OCI-LY7 (cell line): ENCODE measurements around the gene NFKBIB. TPM values are rescaled to one million over a fixed set of nuclear protein-coding genes. Genes with fewer than 3 reads are reported as not detected.

Source experiments
- BruUV-seq: library from RNA; stranded (reverse); fragments of 400-500 nt; replicated peaks from 2 replicates; lab custom pipeline; 2021; lab: Mats Ljungman, UMichigan
- CTCF ChIA-PET: fragments of 300-600 bp; sonication (Branson Sonifier 250); formaldehyde crosslinking; loops from one replicate; lab custom pipeline; 2022; ENCODE audit warnings: antibody characterized with exemption; ENCODE audit not compliant: unreplicated experiment; lab: Charles Lee
- POLR2A ChIA-PET: fragments of 300-600 bp; sonication (Branson Sonifier 250); formaldehyde crosslinking; loops from one replicate; lab custom pipeline; 2022; ENCODE audit warnings: antibody characterized with exemption; lab: Charles Lee
- DNase-seq: peaks from one replicate; pipeline ENCODE4 v3.0.0-alpha.2; 2015; ENCODE audit warnings: low spot score
- H2AFZ ChIP-seq: fragments of 200-600 bp; sonication (generic), shearing (Covaris generic); 2 replicates; pipeline ENCODE4 v1.6.1; 2014; ENCODE audit warnings: mild to moderate bottlenecking, antibody characterized with exemption, low read length, moderate library complexity
- H3K27ac ChIP-seq: fragments of 200-600 bp; sonication (generic); 2 replicates; pipeline ENCODE4 v1.5.1; 2014; ENCODE audit warnings: mixed run types, low read depth, mild to moderate bottlenecking, moderate library complexity, low read length, inconsistent platforms; ENCODE audit not compliant: poor library complexity, severe bottlenecking
- H3K36me3 ChIP-seq: fragments of 200-600 bp; sonication (generic); 2 replicates; pipeline ENCODE4 v1.6.1; 2014; ENCODE audit warnings: mild to moderate bottlenecking, antibody characterized with exemption, low read length, moderate library complexity, mixed read lengths; ENCODE audit not compliant: insufficient read depth
- H3K4me1 ChIP-seq: fragments of 200-600 bp; sonication (generic); 2 replicates; pipeline ENCODE4 v1.5.1; 2014; ENCODE audit warnings: mild to moderate bottlenecking, low read length; ENCODE audit not compliant: insufficient read depth, poor library complexity, severe bottlenecking
- H3K4me2 ChIP-seq: fragments of 200-600 bp; sonication (generic); 2 replicates; pipeline ENCODE4 v1.6.1; 2014; ENCODE audit warnings: mild to moderate bottlenecking, low read length
- H3K4me3 ChIP-seq: fragments of 200-600 bp; sonication (generic); 2 replicates; pipeline ENCODE4 v1.5.1; 2014; ENCODE audit warnings: mild to moderate bottlenecking, low read depth, low read length; ENCODE audit not compliant: poor library complexity, severe bottlenecking
- H3K79me2 ChIP-seq: fragments of 200-600 bp; sonication (generic); 2 replicates; pipeline ENCODE4 v1.6.1; 2016; ENCODE audit warnings: low read depth, mild to moderate bottlenecking, low read length, moderate library complexity, mixed read lengths; ENCODE audit not compliant: insufficient read depth
- H3K9me2 ChIP-seq: fragments of 200-600 bp; sonication (generic); 2 replicates; pipeline ENCODE4 v1.6.1; 2016; ENCODE audit warnings: mild to moderate bottlenecking, low read length, mixed read lengths; ENCODE audit not compliant: insufficient read depth
- H3K9me3 ChIP-seq: fragments of 200-600 bp; sonication (generic); 2 replicates; pipeline ENCODE4 v1.6.1; 2014; ENCODE audit warnings: mild to moderate bottlenecking, mixed run types, low read length, mixed read lengths
- H4K20me1 ChIP-seq: fragments of 200-600 bp; sonication (generic); 2 replicates; pipeline ENCODE4 v1.6.1; 2014; ENCODE audit warnings: mild to moderate bottlenecking, antibody characterized with exemption, low read length, moderate library complexity, mixed read lengths; ENCODE audit not compliant: insufficient read depth
- EZH2phosphoT487 ChIP-seq: fragments of 200-600 bp; sonication (generic); IDR thresholded peaks from 2 replicates; pipeline ENCODE4 v1.6.1; 2018; ENCODE audit warnings: low read depth, borderline replicate concordance, mild to moderate bottlenecking, mixed run types, antibody characterized with exemption, low read length, moderate library complexity, mixed read lengths
- intact Hi-C: fragments of 100-400 bp; cut with micrococcal nuclease; formaldehyde crosslinking; loops from one replicate; pipeline ENCODE4 v1.10.0; 2022; ENCODE audit not compliant: unreplicated experiment
- total RNA-seq, 2 experiments: library from RNA; depleted of rRNA in 1 of 2; stranded (reverse); fragments of >200 nt in 1 of 2; shearing (Covaris generic) in 1 of 2; gene quantifications; 2 replicates each; pipeline ENCODE4 v1.2.3, GENCODE V29; 2014 to 2022
- TF ChIP-seq, protein P1 (sequence below): fragments of 200-600 bp; sonication (generic); conservative IDR thresholded peaks from 2 replicates; pipeline ENCODE4 v1.5.1; 2014; ENCODE audit warnings: mild to moderate bottlenecking, antibody characterized with exemption, low read length, moderate library complexity, mixed read lengths

NFKBIB gene
- total RNA-seq, 2 experiments from 2014 or later: 20.4 to 25.3 TPM

DNA sequence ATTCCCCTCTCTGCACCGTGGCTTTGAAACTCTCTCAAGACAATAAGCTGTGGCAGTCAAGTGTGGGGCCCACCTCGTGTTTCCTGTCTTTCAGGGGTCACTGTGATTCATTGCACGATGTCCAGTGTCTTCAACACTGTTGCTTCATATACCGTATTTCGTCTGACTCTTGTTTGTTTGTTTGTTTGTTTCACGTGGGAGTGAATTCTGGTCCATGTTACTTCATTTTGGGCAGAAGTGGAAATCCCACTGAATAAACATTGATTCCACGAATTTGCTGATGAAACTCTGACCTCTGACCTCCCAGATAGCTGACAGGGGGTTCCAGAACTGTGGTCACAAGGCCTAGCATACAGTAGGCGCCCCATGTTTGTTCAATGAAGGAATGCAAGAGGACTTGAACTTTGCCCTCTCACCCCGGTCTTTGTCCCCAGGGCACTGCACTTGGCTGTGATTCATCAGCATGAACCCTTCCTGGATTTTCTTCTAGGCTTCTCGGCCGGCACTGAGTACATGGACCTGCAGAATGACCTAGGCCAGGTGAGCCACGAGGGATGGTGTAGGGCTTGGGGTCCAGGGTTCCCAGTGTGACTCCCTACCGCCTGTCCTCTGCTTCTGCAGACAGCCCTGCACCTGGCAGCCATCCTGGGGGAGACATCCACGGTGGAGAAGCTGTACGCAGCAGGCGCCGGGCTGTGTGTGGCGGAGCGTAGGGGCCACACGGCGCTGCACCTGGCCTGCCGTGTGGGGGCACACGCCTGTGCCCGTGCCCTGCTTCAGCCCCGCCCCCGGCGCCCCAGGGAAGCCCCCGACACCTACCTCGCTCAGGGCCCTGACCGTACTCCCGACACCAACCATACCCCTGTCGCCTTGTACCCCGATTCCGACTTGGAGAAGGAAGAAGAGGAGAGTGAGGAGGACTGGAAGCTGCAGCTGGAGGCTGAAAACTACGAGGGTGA, 5.1 kb downstream of the NFKBIB start:
- DNase-seq: no peak
- H3K79me2 ChIP-seq: peaks cover 19% of the 10 kb centered on the region
- TF ChIP-seq EZH2phosphoT487: no peak
- TF ChIP-seq, protein P1, sequence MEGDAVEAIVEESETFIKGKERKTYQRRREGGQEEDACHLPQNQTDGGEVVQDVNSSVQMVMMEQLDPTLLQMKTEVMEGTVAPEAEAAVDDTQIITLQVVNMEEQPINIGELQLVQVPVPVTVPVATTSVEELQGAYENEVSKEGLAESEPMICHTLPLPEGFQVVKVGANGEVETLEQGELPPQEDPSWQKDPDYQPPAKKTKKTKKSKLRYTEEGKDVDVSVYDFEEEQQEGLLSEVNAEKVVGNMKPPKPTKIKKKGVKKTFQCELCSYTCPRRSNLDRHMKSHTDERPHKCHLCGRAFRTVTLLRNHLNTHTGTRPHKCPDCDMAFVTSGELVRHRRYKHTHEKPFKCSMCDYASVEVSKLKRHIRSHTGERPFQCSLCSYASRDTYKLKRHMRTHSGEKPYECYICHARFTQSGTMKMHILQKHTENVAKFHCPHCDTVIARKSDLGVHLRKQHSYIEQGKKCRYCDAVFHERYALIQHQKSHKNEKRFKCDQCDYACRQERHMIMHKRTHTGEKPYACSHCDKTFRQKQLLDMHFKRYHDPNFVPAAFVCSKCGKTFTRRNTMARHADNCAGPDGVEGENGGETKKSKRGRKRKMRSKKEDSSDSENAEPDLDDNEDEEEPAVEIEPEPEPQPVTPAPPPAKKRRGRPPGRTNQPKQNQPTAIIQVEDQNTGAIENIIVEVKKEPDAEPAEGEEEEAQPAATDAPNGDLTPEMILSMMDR: no peak
- ChIA-PET CTCF (interaction anchor here (0.6 kb wide), 1 partner anchor 398 kb away, joined by 3 read pairs; no protein-coding TSS in a partner anchor), POLR2A (interaction anchor here (0.5 kb wide), 1 partner anchor 240 kb away, joined by 4 read pairs; no protein-coding TSS in a partner anchor)
- H3K36me3 ChIP-seq: peaks cover 29% of the 10 kb centered on the region
- H3K9me2 ChIP-seq: no peaks in the 10 kb centered on the region
- intact Hi-C loops: no loop called here
- no peaks in the 10 kb centered on the region for H4K20me1 ChIP-seq
- peaks cover 4% of the 10 kb centered on the region; the same call in 1 of the 2 replicates for H3K9me3 ChIP-seq
- BruUV-seq: no TSS peak
- no peak overlapping the region for H3K4me3 ChIP-seq
- no peak overlapping the region for H3K4me2 ChIP-seq
- H3K4me1 ChIP-seq: peaks cover 6% of the 10 kb centered on the region
- no peak overlapping the region for H3K27ac ChIP-seq
- H2AFZ ChIP-seq: no peak overlapping the region

DNA sequence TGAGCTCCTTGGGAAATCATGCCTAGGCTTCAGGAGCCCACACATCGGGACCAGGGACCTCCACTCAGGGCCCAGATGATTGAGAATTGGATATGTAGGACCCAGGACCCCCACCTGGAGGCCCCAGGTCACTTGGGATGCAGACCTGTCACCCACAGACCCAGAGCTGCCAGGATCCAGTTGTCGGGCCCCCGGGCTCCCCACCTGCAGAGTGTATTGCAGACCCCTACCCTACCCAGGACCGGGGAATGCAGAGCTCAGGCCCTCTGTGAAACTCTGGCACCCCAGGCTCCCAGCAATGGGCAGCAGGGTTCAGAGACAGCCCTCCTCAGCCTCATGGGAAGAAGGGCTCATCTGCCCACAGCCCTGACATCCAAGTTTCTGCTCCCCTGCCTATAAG, 5.9 kb downstream of the NFKBIB start:
- no peak for DNase-seq
- TF ChIP-seq EZH2phosphoT487: no peak
- TF ChIP-seq, protein P1: no peak
- ChIA-PET POLR2A (no interaction called here), CTCF (interaction anchor here (0.6 kb wide), 1 partner anchor 399 kb away, joined by 3 read pairs; no protein-coding TSS in a partner anchor)
- Histone ChIP-seq H3K4me2 (no peak overlapping the region), H3K27ac (no peak overlapping the region), H3K4me3 (no peak overlapping the region), H3K36me3 (peaks cover 29% of the 10 kb centered on the region), H3K9me3 (peaks cover 4% of the 10 kb centered on the region; the same call in 1 of the 2 replicates), H2AFZ (no peak overlapping the region), H3K79me2 (peaks cover 12% of the 10 kb centered on the region), H4K20me1 (no peaks in the 10 kb centered on the region), H3K9me2 (no peaks in the 10 kb centered on the region), H3K4me1 (peaks cover 4% of the 10 kb centered on the region)
- intact Hi-C loops: no loop called here
- no TSS peak for BruUV-seq

DNA sequence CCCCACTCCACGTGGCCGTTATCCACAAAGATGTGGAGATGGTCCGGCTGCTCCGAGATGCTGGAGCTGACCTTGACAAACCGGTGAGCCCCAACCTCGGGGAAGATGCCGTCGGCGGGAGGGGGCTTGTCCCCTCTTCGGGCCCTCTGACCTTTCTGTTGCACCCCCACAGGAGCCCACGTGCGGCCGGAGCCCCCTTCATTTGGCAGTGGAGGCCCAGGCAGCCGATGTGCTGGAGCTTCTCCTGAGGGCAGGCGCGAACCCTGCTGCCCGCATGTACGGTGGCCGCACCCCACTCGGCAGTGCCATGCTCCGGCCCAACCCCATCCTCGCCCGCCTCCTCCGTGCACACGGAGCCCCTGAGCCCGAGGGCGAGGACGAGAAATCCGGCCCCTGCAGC, 7.5 kb downstream of the NFKBIB start:
- ChIA-PET CTCF (no interaction called here), POLR2A (no interaction called here)
- no peak overlapping the region for H3K4me2 ChIP-seq
- H3K9me2 ChIP-seq: no peaks in the 10 kb centered on the region
- peaks cover 26% of the 10 kb centered on the region for H3K36me3 ChIP-seq
- no peaks in the 10 kb centered on the region for H3K9me3 ChIP-seq
- no peak overlapping the region for H3K27ac ChIP-seq
- intact Hi-C loops: no loop called here
- H3K79me2 ChIP-seq: no peaks in the 10 kb centered on the region
- H3K4me3 ChIP-seq: no peak overlapping the region
- no peak for DNase-seq
- H2AFZ ChIP-seq: no peak overlapping the region
- H4K20me1 ChIP-seq: no peaks in the 10 kb centered on the region
- TF ChIP-seq, protein P1: no peak
- TF ChIP-seq EZH2phosphoT487: no peak
- no TSS peak for BruUV-seq
- H3K4me1 ChIP-seq: no peaks in the 10 kb centered on the region
